HL-60 (cell line): ENCODE data around the gene SUSD5.

Experiments
- DNase-seq, 2 experiments: peaks; one replicate each; pipeline ENCODE4 v3.0.0-alpha.2; 2010 to 2020; ENCODE audit warnings: low read depth in 1 of 2, low spot score in 1 of 2
- H3K27ac ChIP-seq: fragments of 250-450 bp; sonication (Bioruptor Pico); replicated peaks from 2 replicates; pipeline ENCODE4 v1.5.1; 2020; ENCODE audit warnings: mild to moderate bottlenecking, moderate library complexity
- H3K27me3 ChIP-seq: fragments of 250-450 bp; sonication (Bioruptor Pico); 2 replicates; pipeline ENCODE4 v1.5.1; 2021; ENCODE audit warnings: mild to moderate bottlenecking, moderate library complexity; ENCODE audit not compliant: insufficient read depth, poor library complexity, severe bottlenecking
- H3K4me3 ChIP-seq: replicated peaks from 2 replicates; pipeline ENCODE4 v1.5.1; 2011; ENCODE audit warnings: mild to moderate bottlenecking, control low read depth, low read length; ENCODE audit not compliant: insufficient read depth
- GABPA ChIP-seq: IDR thresholded peaks from 2 replicates; pipeline ENCODE4 v1.6.1; 2012; ENCODE audit warnings: low read depth
- POLR2AphosphoS5 ChIP-seq: IDR thresholded peaks from 2 replicates; pipeline ENCODE4 v1.6.1; 2012; ENCODE audit warnings: low read depth
- SPI1 ChIP-seq: IDR thresholded peaks from 2 replicates; pipeline ENCODE4 v1.6.1; 2012; ENCODE audit warnings: low read depth, mild to moderate bottlenecking, borderline replicate concordance
- TF ChIP-seq, protein P1 (sequence below): IDR thresholded peaks from one replicate; pipeline ENCODE4 v1.5.1; 2011; ENCODE audit warnings: low read length, control low read depth, inconsistent platforms; ENCODE audit not compliant: insufficient read depth
- TF ChIP-seq, protein P2 (sequence below): IDR thresholded peaks from 2 replicates; pipeline ENCODE4 v1.6.1; 2012; ENCODE audit warnings: low read depth; ENCODE audit not compliant: insufficient replicate concordance

SUSD5 gene

DNA sequence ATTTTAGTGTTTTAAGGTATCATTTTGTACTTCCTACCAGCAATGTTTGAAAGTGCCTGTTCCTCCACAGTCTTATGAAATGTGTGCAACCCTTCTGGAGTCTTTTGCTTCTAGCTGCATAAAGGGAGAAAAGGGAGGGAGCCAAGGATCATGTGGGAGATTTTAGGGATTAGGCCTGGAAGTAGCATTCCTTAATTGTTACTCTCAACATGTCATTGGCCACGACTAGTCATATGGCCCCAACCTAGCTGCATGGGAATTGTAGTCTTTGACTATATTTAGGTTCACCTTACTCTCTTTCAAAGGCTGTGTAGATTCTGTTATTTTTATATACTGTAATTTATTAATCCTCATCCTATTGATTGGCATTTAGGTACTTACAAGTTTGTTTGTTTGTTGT is 89.9 kb downstream of the SUSD5 start:
- H3K27me3 ChIP-seq = no peaks in the 10 kb centered on the region
- TF ChIP-seq POLR2AphosphoS5 = no peak
- TF ChIP-seq, protein P1, sequence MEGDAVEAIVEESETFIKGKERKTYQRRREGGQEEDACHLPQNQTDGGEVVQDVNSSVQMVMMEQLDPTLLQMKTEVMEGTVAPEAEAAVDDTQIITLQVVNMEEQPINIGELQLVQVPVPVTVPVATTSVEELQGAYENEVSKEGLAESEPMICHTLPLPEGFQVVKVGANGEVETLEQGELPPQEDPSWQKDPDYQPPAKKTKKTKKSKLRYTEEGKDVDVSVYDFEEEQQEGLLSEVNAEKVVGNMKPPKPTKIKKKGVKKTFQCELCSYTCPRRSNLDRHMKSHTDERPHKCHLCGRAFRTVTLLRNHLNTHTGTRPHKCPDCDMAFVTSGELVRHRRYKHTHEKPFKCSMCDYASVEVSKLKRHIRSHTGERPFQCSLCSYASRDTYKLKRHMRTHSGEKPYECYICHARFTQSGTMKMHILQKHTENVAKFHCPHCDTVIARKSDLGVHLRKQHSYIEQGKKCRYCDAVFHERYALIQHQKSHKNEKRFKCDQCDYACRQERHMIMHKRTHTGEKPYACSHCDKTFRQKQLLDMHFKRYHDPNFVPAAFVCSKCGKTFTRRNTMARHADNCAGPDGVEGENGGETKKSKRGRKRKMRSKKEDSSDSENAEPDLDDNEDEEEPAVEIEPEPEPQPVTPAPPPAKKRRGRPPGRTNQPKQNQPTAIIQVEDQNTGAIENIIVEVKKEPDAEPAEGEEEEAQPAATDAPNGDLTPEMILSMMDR = no peak
- TF ChIP-seq, protein P2, sequence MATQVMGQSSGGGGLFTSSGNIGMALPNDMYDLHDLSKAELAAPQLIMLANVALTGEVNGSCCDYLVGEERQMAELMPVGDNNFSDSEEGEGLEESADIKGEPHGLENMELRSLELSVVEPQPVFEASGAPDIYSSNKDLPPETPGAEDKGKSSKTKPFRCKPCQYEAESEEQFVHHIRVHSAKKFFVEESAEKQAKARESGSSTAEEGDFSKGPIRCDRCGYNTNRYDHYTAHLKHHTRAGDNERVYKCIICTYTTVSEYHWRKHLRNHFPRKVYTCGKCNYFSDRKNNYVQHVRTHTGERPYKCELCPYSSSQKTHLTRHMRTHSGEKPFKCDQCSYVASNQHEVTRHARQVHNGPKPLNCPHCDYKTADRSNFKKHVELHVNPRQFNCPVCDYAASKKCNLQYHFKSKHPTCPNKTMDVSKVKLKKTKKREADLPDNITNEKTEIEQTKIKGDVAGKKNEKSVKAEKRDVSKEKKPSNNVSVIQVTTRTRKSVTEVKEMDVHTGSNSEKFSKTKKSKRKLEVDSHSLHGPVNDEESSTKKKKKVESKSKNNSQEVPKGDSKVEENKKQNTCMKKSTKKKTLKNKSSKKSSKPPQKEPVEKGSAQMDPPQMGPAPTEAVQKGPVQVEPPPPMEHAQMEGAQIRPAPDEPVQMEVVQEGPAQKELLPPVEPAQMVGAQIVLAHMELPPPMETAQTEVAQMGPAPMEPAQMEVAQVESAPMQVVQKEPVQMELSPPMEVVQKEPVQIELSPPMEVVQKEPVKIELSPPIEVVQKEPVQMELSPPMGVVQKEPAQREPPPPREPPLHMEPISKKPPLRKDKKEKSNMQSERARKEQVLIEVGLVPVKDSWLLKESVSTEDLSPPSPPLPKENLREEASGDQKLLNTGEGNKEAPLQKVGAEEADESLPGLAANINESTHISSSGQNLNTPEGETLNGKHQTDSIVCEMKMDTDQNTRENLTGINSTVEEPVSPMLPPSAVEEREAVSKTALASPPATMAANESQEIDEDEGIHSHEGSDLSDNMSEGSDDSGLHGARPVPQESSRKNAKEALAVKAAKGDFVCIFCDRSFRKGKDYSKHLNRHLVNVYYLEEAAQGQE = no peak
- no peak for DNase-seq

DNA sequence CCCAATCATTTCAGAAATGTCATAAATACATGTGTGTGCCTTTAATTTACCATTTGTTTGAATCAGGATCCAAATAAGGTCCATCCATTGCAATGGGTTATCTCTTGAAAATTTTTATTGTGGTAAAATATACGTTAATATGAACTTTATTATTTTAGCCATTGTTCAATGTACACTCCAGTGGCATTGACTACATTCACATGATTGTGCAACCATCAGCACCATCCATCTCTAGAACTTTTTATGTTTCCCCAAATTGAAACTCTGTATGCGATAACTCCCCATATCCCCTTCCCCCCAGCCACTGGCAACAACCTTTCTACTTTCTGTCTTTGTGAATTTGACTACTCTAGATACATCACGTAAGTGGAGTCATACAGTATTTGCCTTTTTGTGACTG is 92.8 kb downstream of the SUSD5 start:
- TF ChIP-seq GABPA (no peak), POLR2AphosphoS5 (no peak), SPI1 (no peak)
- TF ChIP-seq, protein P2 = no peak
- TF ChIP-seq, protein P1 = no peak
- no peak for DNase-seq
- H3K4me3 ChIP-seq = no peak overlapping the region
- no peak overlapping the region for H3K27ac ChIP-seq
- no peaks in the 10 kb centered on the region for H3K27me3 ChIP-seq

More for the DNA sequence above, 89.9 kb downstream of the SUSD5 start:
- no peak overlapping the region for H3K4me3 ChIP-seq
- no peak overlapping the region for H3K27ac ChIP-seq

DNA sequence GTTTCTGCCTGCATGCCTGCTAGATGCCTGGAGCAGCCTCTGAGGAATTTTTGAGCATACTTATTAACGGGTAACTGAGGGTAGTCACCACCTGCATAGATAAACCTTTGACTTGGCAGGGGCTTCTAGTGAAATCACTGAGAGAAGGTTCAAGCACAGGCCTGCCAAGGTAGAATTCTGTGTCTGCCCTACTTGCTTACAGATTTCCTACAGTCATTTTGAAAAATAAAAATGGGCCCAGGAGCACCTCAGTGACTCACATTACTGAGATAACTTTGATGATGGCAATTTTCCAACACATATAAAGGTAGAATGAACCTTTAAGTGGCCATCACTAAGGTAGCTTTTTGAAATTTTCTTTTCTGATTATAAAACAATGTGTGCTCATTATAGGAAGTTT is 94.0 kb downstream of the SUSD5 start:
- Histone ChIP-seq H3K27ac (peak overlapping the region; percentile 51), H3K27me3 (no peaks in the 10 kb centered on the region), H3K4me3 (no peak overlapping the region)
- no peak for DNase-seq
- TF ChIP-seq SPI1 (no peak), POLR2AphosphoS5 (no peak), GABPA (no peak)
- TF ChIP-seq, protein P1 = no peak
- TF ChIP-seq, protein P2 = no peak
